Measurements from ENCODE around the gene TMEM135.

- TF ChIP-seq EZH2phosphoT487 (conservative IDR thresholded peaks at IDR 0.05; ENCODE audit: low read length) (no peak), CTCF (IDR thresholded peaks at IDR 0.05; ENCODE audit: insufficient read depth, low read length, poor library complexity, severe bottlenecking) (no peak)
Observed at GRCh38 chr11:87356428-87356827, 318.7 kb downstream of the TMEM135 start.
